ENCODE results near the gene WDFY1. TPM values are rescaled to one million over a fixed set of nuclear protein-coding genes. Genes with fewer than 3 reads are reported as not detected.

The WDFY1 gene
- total and polyA plus RNA-seq, 9 of the 15 experiments (the other 6 are each of a cell fraction or from before 2014, with no cell fraction given), result 5.4 to 27.6 (median 17.5) TPM

DNA sequence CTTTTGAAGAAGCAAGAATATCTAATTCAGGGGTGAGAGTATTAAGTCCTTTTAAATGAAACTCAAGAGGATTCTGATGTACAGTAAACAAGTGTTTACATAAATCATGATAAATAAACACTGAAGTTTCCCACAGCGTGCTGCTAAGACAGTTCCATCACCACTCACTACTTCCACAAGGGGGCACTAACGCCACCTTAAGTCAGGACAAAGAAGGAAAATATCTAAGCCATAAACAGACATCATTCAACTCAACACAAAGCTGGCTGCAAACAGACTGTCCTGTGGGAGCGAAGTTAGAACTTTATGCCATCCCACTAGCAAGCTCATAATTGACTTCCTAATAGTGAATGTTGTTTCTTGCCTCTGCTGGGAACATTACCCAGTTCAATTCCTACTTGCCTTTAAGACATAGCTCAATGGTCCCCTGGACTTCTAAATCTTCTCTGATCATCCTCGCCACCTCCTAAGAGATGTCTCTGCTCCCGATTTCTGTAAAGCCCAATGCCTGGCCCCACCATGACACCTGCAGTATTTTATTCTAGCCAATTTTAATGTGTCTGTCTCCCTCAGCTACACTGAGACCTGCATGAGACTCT lies 48.6 kb upstream of the WDFY1 start:
- no peak overlapping the region for H3K27ac ChIP-seq (ENCODE audit: extremely low read depth, low read depth, low read length)
- no peak overlapping the region for H3K4me3 ChIP-seq
- no peaks in the 10 kb centered on the region for H4K20me1 ChIP-seq (replicated peaks; ENCODE audit: control insufficient read depth, insufficient read depth, low read length)
- no peak overlapping the region for H3K9ac ChIP-seq (ENCODE audit: insufficient read depth in 1 of 2, low read depth in 2 of 2, low read length in 2 of 2)
- WGBS (ENCODE audit: insufficient coverage, low coverage, missing lambda C conversion rate), result 11% methylated on average over 5 of the region's 5 CpGs
- in situ Hi-C loops (cut with MboI), result loop anchor here (10.0 kb wide), 1 partner anchor 291 kb away; no protein-coding TSS in a partner anchor
- H3K4me1 ChIP-seq (replicated peaks in 1 of 2; ENCODE audit: control insufficient read depth in 2 of 2, insufficient read depth in 2 of 2, low read length in 2 of 2), result peaks cover 0 to 12% of the 10 kb centered on the region in 2 experiments; a peak in 2 of 5 replicates
- H3K4me2 ChIP-seq (ENCODE audit: insufficient read depth, low read length), result no peak overlapping the region
- ChIA-PET POLR2A (no interaction called here), CTCF (ENCODE audit: low intra/inter-chr PET ratio) (interaction anchor here (1.1 to 2.0 kb wide), 3 partner anchors 23 to 293 kb away, joined by 3 to 20 read pairs (median 9); no protein-coding TSS in a partner anchor)
- ATAC-seq (peak; percentile 78), DNase-seq (ENCODE audit: extremely low read depth in 1 of 4, low spot score in 3 of 4) (peak; percentile 46 to 71 (median 48)), FAIRE-seq (peak; percentile 72)
- no peaks in the 10 kb centered on the region for H3K36me3 ChIP-seq (ENCODE audit: control insufficient read depth, insufficient read depth, low read length)
- no peak overlapping the region for H2AFZ ChIP-seq (ENCODE audit: low read depth, low read length)
- H3K79me2 ChIP-seq (ENCODE audit: control insufficient read depth, insufficient read depth, low read length), result no peaks in the 10 kb centered on the region
- H3K27me3 ChIP-seq (ENCODE audit: control insufficient read depth in 2 of 2, insufficient read depth in 2 of 2, low read length in 2 of 2), result peaks cover 5 to 18% of the 10 kb centered on the region in 2 experiments; a peak in 3 of 5 replicates
- no peaks in the 10 kb centered on the region for H3K9me3 ChIP-seq (replicated peaks; ENCODE audit: control insufficient read depth, insufficient read depth, low read depth, low read length)
- no TSS peak for BruUV-seq (replicated peaks)
- H3K9me1 ChIP-seq (ENCODE audit: control insufficient read depth, insufficient read depth, low read length), result no peaks in the 10 kb centered on the region
- intact Hi-C loops (cut with micrococcal nuclease), result loop anchor here (1.0 to 10.0 kb wide), 5 partner anchors 23 to 659 kb away; no protein-coding TSS in a partner anchor
- TF ChIP-seq, protein P1, sequence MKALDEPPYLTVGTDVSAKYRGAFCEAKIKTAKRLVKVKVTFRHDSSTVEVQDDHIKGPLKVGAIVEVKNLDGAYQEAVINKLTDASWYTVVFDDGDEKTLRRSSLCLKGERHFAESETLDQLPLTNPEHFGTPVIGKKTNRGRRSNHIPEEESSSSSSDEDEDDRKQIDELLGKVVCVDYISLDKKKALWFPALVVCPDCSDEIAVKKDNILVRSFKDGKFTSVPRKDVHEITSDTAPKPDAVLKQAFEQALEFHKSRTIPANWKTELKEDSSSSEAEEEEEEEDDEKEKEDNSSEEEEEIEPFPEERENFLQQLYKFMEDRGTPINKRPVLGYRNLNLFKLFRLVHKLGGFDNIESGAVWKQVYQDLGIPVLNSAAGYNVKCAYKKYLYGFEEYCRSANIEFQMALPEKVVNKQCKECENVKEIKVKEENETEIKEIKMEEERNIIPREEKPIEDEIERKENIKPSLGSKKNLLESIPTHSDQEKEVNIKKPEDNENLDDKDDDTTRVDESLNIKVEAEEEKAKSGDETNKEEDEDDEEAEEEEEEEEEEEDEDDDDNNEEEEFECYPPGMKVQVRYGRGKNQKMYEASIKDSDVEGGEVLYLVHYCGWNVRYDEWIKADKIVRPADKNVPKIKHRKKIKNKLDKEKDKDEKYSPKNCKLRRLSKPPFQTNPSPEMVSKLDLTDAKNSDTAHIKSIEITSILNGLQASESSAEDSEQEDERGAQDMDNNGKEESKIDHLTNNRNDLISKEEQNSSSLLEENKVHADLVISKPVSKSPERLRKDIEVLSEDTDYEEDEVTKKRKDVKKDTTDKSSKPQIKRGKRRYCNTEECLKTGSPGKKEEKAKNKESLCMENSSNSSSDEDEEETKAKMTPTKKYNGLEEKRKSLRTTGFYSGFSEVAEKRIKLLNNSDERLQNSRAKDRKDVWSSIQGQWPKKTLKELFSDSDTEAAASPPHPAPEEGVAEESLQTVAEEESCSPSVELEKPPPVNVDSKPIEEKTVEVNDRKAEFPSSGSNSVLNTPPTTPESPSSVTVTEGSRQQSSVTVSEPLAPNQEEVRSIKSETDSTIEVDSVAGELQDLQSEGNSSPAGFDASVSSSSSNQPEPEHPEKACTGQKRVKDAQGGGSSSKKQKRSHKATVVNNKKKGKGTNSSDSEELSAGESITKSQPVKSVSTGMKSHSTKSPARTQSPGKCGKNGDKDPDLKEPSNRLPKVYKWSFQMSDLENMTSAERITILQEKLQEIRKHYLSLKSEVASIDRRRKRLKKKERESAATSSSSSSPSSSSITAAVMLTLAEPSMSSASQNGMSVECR (CRISPR knock-in tag; IDR thresholded peaks at IDR 0.05), result no peak
- TF ChIP-seq BRD4 (IDR thresholded peaks at IDR 0.05) (no peak), CHD4 (IDR thresholded peaks at IDR 0.05; ENCODE audit: insufficient read depth, insufficient replicate concordance, low read depth, low read length, poor library complexity, severe bottlenecking) (no peak), HNRNPLL (IDR thresholded peaks at IDR 0.05; ENCODE audit: low read depth, low read length, poor library complexity, severe bottlenecking) (no peak), CREM (IDR thresholded peaks at IDR 0.05; ENCODE audit: low read depth) (0 out of 2 replicates have a peak, but pooled peaks have one; percentile 13), AFF4 (CRISPR knock-in tag; IDR thresholded peaks at IDR 0.05) (no peak), EZH2 (IDR thresholded peaks at IDR 0.05; ENCODE audit: borderline replicate concordance, low read depth, low read length) (no peak), ZNF79 (CRISPR knock-in tag; IDR thresholded peaks at IDR 0.05; ENCODE audit: low read depth) (0 out of 2 replicates have a peak, but pooled peaks have one; percentile 14), MCM2 (IDR thresholded peaks at IDR 0.05; ENCODE audit: low read depth) (no peak), NR3C1 (CRISPR knock-in tag; IDR thresholded peaks at IDR 0.05) (no peak), TCF3 (CRISPR knock-in tag; IDR thresholded peaks at IDR 0.05) (no peak), NELFE (IDR thresholded peaks at IDR 0.05; ENCODE audit: insufficient read depth, insufficient read length) (no peak)
- TF ChIP-seq, protein P2, sequence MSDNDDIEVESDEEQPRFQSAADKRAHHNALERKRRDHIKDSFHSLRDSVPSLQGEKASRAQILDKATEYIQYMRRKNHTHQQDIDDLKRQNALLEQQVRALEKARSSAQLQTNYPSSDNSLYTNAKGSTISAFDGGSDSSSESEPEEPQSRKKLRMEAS (CRISPR knock-in tag; IDR thresholded peaks at IDR 0.05), result no peak

Data from K562 (cell line).